GM12873 (cell line): ENCODE measurements around the gene ZC3H8.

Experiments
- CTCF ChIP-seq: IDR thresholded peaks from 2 replicates; pipeline ENCODE4 v1.5.1; 2012; ENCODE audit warnings: low read depth, mild to moderate bottlenecking, moderate library complexity, low read length, control low read depth; ENCODE audit not compliant: insufficient read depth; ENCODE audit errors: missing control alignments

The ZC3H8 gene

GRCh38 chr2:112256654-112257053, 1.8 kb upstream of the ZC3H8 start:
- no peak for TF ChIP-seq CTCF

- TF ChIP-seq CTCF, result no peak
These were observed 1.0 kb upstream of the ZC3H8 start for GRCh38 chr2:112255875-112256274.

- no peak for TF ChIP-seq CTCF
These were observed 1.5 kb downstream of the ZC3H8 start for GRCh38 chr2:112253261-112253815.

GRCh38 chr2:112251271-112251670, 3.6 kb downstream of the ZC3H8 start:
- TF ChIP-seq CTCF, result no peak

GRCh38 chr2:112244854-112245253, 10.0 kb downstream of the ZC3H8 start:
- TF ChIP-seq CTCF, result no peak

- no peak for TF ChIP-seq CTCF
These were observed 11.6 kb downstream of the ZC3H8 start for GRCh38 chr2:112243233-112243632.

GRCh38 chr2:112242384-112242783, 12.5 kb downstream of the ZC3H8 start:
- no peak for TF ChIP-seq CTCF

GRCh38 chr2:112239862-112240261, 15.0 kb downstream of the ZC3H8 start:
- no peak for TF ChIP-seq CTCF
